HG03095 (cell line): ENCODE results near the gene RBM8A.

Source experiments
- ATAC-seq: cut with Tn5 transposase; IDR thresholded peaks from one replicate; pipeline ENCODE4 v1.9.1; 2021; ENCODE audit warnings: moderate library complexity; ENCODE audit not compliant: unreplicated experiment

Gene RBM8A

DNA sequence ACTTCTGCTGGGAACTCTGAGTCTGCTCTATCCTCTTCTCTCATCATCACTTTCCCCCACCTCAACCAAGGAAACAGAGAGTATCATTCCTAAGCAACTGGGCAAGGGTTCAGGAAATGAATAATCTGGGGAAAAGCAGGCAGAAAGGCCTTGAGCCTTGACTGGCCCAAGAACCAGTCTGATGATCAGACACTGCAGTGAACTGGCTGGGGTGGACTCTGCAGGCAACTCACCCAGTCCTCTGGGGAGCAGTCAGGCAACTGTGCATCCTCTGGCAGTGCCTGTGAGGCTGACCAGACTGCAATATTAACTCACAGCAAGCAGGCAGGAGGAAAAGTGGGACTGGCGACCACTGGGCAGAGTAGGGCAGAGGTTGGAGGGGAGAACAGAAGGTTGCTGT is 42.6 kb downstream of the RBM8A start:
- ATAC-seq, result no peak

DNA sequence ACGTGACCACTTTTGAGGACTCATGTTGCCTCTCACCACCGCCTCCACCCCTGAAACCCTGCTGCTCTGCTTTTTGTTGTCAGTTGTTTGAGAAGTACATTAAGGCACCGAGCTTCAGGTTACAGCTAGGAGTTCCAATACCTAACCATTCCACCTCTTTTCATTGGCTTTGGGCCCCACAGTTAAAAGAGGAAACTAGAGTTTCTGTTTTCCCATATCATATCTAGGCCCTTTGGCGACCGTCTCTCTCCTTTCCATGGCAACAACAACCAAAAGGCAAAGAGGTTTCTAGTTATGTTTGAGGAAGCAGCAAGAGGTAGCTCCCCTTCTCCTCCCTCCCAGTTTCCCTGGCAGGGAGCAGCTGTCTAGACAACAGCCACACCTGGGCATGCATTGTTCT is 47.5 kb downstream of the RBM8A start:
- no peak for ATAC-seq

- ATAC-seq, result no peak
Measured at GRCh38 chr1:145878724-145879123, 48.6 kb downstream of the RBM8A start.

DNA sequence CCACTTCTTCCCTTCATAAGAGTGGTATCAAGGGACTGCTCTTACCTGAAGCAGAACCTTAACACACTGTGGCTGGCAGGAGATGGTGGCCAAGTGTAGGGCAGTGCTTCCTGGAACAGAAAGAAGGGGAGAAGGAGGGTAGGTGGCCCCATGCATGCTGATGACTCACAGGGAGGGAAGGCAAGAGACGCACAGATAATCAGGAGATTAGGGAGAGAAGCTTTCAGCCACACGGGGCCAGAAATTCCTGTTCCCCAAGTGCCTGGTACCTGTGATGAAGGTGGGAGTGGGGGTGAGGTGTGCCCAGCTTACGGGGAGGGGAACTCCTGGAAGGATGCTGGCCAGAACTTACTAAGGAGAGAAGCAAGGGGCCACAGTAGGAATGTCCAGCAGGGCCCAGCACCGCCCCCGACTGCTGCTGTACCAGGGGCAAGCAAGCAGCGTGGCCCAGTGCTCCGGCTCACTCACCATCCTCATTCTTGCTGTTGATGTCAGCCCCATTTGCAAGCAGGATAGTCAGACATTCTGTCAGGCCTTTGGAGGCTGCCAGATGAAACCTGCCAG is 49.3 kb downstream of the RBM8A start:
- no peak for ATAC-seq

GRCh38 chr1:145874646-145875045 is 52.6 kb downstream of the RBM8A start:
- no peak for ATAC-seq

GRCh38 chr1:145871994-145872924 is 55.0 kb downstream of the RBM8A start:
- ATAC-seq, result no peak
